GM18867 (cell line): ENCODE data around the gene FBXO24.
"Not testable (repeated sequence)": the region's sequence is repeated elsewhere in the genome, so short reads cannot be mapped to it uniquely, and the experiment has no call there.

ENCODE experiments used
- ATAC-seq: cut with Tn5 transposase; IDR thresholded peaks from one replicate; pipeline ENCODE4 v1.9.1; 2021; ENCODE audit warnings: mild to moderate bottlenecking, moderate library complexity; ENCODE audit not compliant: unreplicated experiment

The FBXO24 gene

GRCh38 chr7:100586266-100587025 is at the start of gene FBXO24:
Gene FBXO24 (plus strand): TSS chr7:100586328. CDS start chr7:100586626, 298 bp downstream.
- ATAC-seq, result peak; percentile 85

GRCh38 chr7:100536695-100537094 is 49.4 kb upstream of the FBXO24 start:
- ATAC-seq, result not testable (repeated sequence)

GRCh38 chr7:100538348-100538653 is 47.8 kb upstream of the FBXO24 start:
- no peak for ATAC-seq

- peak; percentile 92 for ATAC-seq
Observed at GRCh38 chr7:100538654-100539435, 47.3 kb upstream of the FBXO24 start, which contains the start of gene AGFG2. Gene AGFG2 (plus strand): TSS chr7:100539203. CDS start chr7:100539347, 144 bp downstream.

GRCh38 chr7:100539436-100540006 is 46.6 kb upstream of the FBXO24 start:
- no peak for ATAC-seq

GRCh38 chr7:100540073-100540723 is 45.9 kb upstream of the FBXO24 start:
- ATAC-seq, result no peak

GRCh38 chr7:100541309-100541708 is 44.8 kb upstream of the FBXO24 start:
- ATAC-seq, result not testable (repeated sequence)

- ATAC-seq, result no peak
Observed at GRCh38 chr7:100543586-100543985, 42.5 kb upstream of the FBXO24 start.

GRCh38 chr7:100544386-100544785 is 41.7 kb upstream of the FBXO24 start:
- no peak for ATAC-seq

GRCh38 chr7:100544967-100545359 is 41.2 kb upstream of the FBXO24 start:
- no peak for ATAC-seq

GRCh38 chr7:100545360-100546128 is 40.6 kb upstream of the FBXO24 start:
- ATAC-seq, result peak; percentile 33

- peak; percentile 57 for ATAC-seq
Observed at GRCh38 chr7:100546129-100546925, 39.8 kb upstream of the FBXO24 start.

- no peak for ATAC-seq
Observed at GRCh38 chr7:100546926-100547800, 39.0 kb upstream of the FBXO24 start.

GRCh38 chr7:100547872-100548271 is 38.3 kb upstream of the FBXO24 start:
- ATAC-seq, result no peak

GRCh38 chr7:100548446-100548845 is 37.7 kb upstream of the FBXO24 start:
- not testable (repeated sequence) for ATAC-seq

- ATAC-seq, result no peak
Observed at GRCh38 chr7:100552532-100552931, 33.6 kb upstream of the FBXO24 start.

- no peak for ATAC-seq
Observed at GRCh38 chr7:100553032-100553431, 33.1 kb upstream of the FBXO24 start.

GRCh38 chr7:100555701-100556100 is 30.4 kb upstream of the FBXO24 start:
- ATAC-seq, result no peak

GRCh38 chr7:100556541-100556940 is 29.6 kb upstream of the FBXO24 start:
- ATAC-seq, result no peak
